Thyroid gland (tissue), 4 donors: ENCODE data around the gene RNF41. TPM values are rescaled to one million over a fixed set of nuclear protein-coding genes. Genes with fewer than 3 reads are reported as not detected.

Experiments used
- DNase-seq, 2 donors: peaks; one replicate each; pipeline ENCODE4 v3.0.0-alpha.2; 2019
- H3K27ac ChIP-seq, 3 donors: fragments of 200-600 bp; sonication (generic); 1 replicate in 2 of 3; 2 replicates in 1 of 3; pipeline ENCODE4 v1.5.1; 2016 to 2019; ENCODE audit warnings: mild to moderate bottlenecking in 1 of 3, moderate library complexity in 1 of 3
- H3K27me3 ChIP-seq: fragments of 200-600 bp; sonication (generic); one replicate; pipeline ENCODE4 v1.5.1; 2019
- H3K36me3 ChIP-seq, 2 donors: fragments of 200-600 bp; sonication (generic); one replicate each; pipeline ENCODE4 v1.5.1; 2016 to 2019
- H3K4me1 ChIP-seq, 2 donors: fragments of 200-600 bp; sonication (generic); one replicate each; pipeline ENCODE4 v1.5.1; 2017 to 2019
- H3K4me3 ChIP-seq, 3 donors: fragments of 200-600 bp; sonication (generic); replicated peaks in 1 of 3; 1 replicate in 2 of 3; 2 replicates in 1 of 3; pipeline ENCODE4 v1.5.1; 2016; ENCODE audit warnings: mild to moderate bottlenecking in 1 of 3
- H3K9me3 ChIP-seq: fragments of 200-600 bp; sonication (generic); one replicate; pipeline ENCODE4 v1.5.1; 2017
- CTCF ChIP-seq, 6 experiments: fragments of 200-600 bp in 3 of 6; fragments of 450-650 bp in 3 of 6; sonication (generic) in 3 of 6; IDR thresholded peaks; one replicate each; pipeline ENCODE4 v1.5.1; 2016 to 2019; ENCODE audit warnings: antibody characterized with exemption in 6 of 6, mild to moderate bottlenecking in 2 of 6, inconsistent platforms in 1 of 6, moderate library complexity in 1 of 6
- POLR2A ChIP-seq, 2 donors: fragments of 450-650 bp; IDR thresholded peaks; one replicate each; pipeline ENCODE4 v1.6.1; 2017; ENCODE audit warnings: antibody characterized with exemption in 2 of 2, mild to moderate bottlenecking in 2 of 2, moderate library complexity in 1 of 2
- WGBS, 2 donors: methylation state at CpG; one replicate each; pipeline ENCODE4 v1.1.5; 2017; 5-methylcytosine and 5-hydroxymethylcytosine counted together
- intact Hi-C: fragments of 100-400 bp; cut with DNase I; formaldehyde crosslinking; loops from one replicate; pipeline ENCODE4 v1.15.1; 2023
- total RNA-seq, 4 donors: library from RNA; depleted of rRNA; stranded (reverse); fragments of >200 nt; gene quantifications; one replicate each; pipeline ENCODE4 v1.2.3, GENCODE V29; 2016

Gene RNF41
- total RNA-seq, 4 donors from 2014 or later = 63.4 to 89.7 (median 73.4) TPM

GRCh38 chr12:56160193-56160763 is 61.4 kb downstream of the RNF41 start:
- Histone ChIP-seq H3K27me3 (no peaks in the 10 kb centered on the region), H3K4me3 (peak overlapping the region in 2 of 3 donors; percentile 67 to 93), H3K4me1 (peaks cover 24 to 33% of the 10 kb centered on the region in 2 donors), H3K9me3 (no peaks in the 10 kb centered on the region), H3K36me3 (peaks cover 54 to 57% of the 10 kb centered on the region in 2 donors), H3K27ac (peak overlapping the region; percentile 96 to 100 (median 99))
- 56 to 64% methylated on average over 7 of the region's 7 CpGs for WGBS, 2 donors
- DNase-seq = no peak
- no peak for TF ChIP-seq POLR2A (IDR thresholded peaks at IDR 0.05)
- TF ChIP-seq CTCF (IDR thresholded peaks at IDR 0.05) = no peak
- intact Hi-C loops = no loop called here

GRCh38 chr12:56159482-56160192 is 62.1 kb downstream of the RNF41 start:
- intact Hi-C loops = no loop called here
- WGBS, 2 donors = 29 to 30% methylated on average over 7 to 8 of the region's 8 CpGs
- Histone ChIP-seq H3K27ac (peak overlapping the region; percentile 96 to 100 (median 99)), H3K36me3 (peaks cover 48 to 51% of the 10 kb centered on the region in 2 donors), H3K4me3 (peak overlapping the region; percentile 67 to 96 (median 93)), H3K9me3 (no peaks in the 10 kb centered on the region), H3K4me1 (peaks cover 24 to 33% of the 10 kb centered on the region in 2 donors), H3K27me3 (no peaks in the 10 kb centered on the region)
- DNase-seq = no peak
- TF ChIP-seq CTCF (IDR thresholded peaks at IDR 0.05) (no peak), POLR2A (IDR thresholded peaks at IDR 0.05) (no peak)

GRCh38 chr12:56158926-56159461 is 62.7 kb downstream of the RNF41 start:
- intact Hi-C loops = no loop called here
- Histone ChIP-seq H3K27ac (peak overlapping the region; percentile 96 to 100 (median 99)), H3K4me1 (peaks cover 24 to 33% of the 10 kb centered on the region in 2 donors), H3K4me3 (peak overlapping the region; percentile 67 to 96 (median 93)), H3K9me3 (no peaks in the 10 kb centered on the region), H3K27me3 (no peaks in the 10 kb centered on the region), H3K36me3 (peaks cover 41 to 44% of the 10 kb centered on the region in 2 donors)
- TF ChIP-seq POLR2A (IDR thresholded peaks at IDR 0.05) (peak; percentile 89 to 95), CTCF (IDR thresholded peaks at IDR 0.05) (no peak)
- DNase-seq = peak; percentile 93 to 94
- 0 to 1% methylated on average over 6 of the region's 6 CpGs for WGBS, 2 donors

- intact Hi-C loops = no loop called here
Observed at GRCh38 chr12:56158029-56158925, 63.4 kb downstream of the RNF41 start, which contains the start of gene MYL6. MYL6 (plus strand) TSS chr12:56158359; CDS start chr12:56158402, 43 bp downstream.

More at GRCh38 chr12:56158029-56158925, 63.4 kb downstream of the RNF41 start, which contains the start of gene MYL6:
- TF ChIP-seq POLR2A (IDR thresholded peaks at IDR 0.05) = peak; percentile 98 to 100
- TF ChIP-seq CTCF (IDR thresholded peaks at IDR 0.05) = no peak
- Histone ChIP-seq H3K36me3 (peaks cover 36 to 38% of the 10 kb centered on the region in 2 donors), H3K27ac (peak within 1 kb of the TSS; percentile 96 to 100 (median 99)), H3K4me3 (peak within 1 kb of the TSS; percentile 67 to 96 (median 93)), H3K4me1 (peaks cover 24 to 36% of the 10 kb centered on the region in 2 donors), H3K27me3 (no peaks in the 10 kb centered on the region), H3K9me3 (no peaks in the 10 kb centered on the region)
- peak; percentile 97 to 98 for DNase-seq
- WGBS, 2 donors = 1% methylated on average over 24 to 30 of the region's 30 CpGs
